T-helper 2 cell treated with Interferon-gamma antibody and Interleukin-4, amounts not matched to agents 100 ng/mL and 5 ng/mL, for 36 hours (primary cell): Measurements from ENCODE around the gene ARHGDIB. TPM values are rescaled to one million over a fixed set of nuclear protein-coding genes. Genes with fewer than 3 reads are reported as not detected.

Experiments
- intact Hi-C: fragments of 100-400 bp; cut with micrococcal nuclease; formaldehyde crosslinking; loops from one replicate; pipeline ENCODE4 v1.15.1; 2023
- total RNA-seq: library from RNA; stranded (reverse); gene quantifications from 2 replicates; pipeline ENCODE4 v1.2.3, GENCODE V29; 2022

The ARHGDIB gene
- total RNA-seq, 1 donor from 2014 or later, result 1,650 TPM

GRCh38 chr12:14984766-14985285, 23.4 kb upstream of the ARHGDIB start:
- intact Hi-C loops, result no loop called here

GRCh38 chr12:14984036-14984435, 22.6 kb upstream of the ARHGDIB start:
- intact Hi-C loops, result no loop called here

- intact Hi-C loops, result no loop called here
These were observed 21.6 kb upstream of the ARHGDIB start for GRCh38 chr12:14982991-14983390.

- intact Hi-C loops, result no loop called here
These were observed 21.2 kb upstream of the ARHGDIB start for GRCh38 chr12:14982562-14982961.

- intact Hi-C loops, result no loop called here
These were observed 19.6 kb upstream of the ARHGDIB start for GRCh38 chr12:14981049-14981448.

GRCh38 chr12:14979468-14979867, 18.1 kb upstream of the ARHGDIB start:
- intact Hi-C loops, result loop anchor here (2.0 kb wide), 1 partner anchor 17 kb away; no protein-coding TSS in a partner anchor

- intact Hi-C loops, result no loop called here
These were observed 15.3 kb upstream of the ARHGDIB start for GRCh38 chr12:14976658-14977057.

- intact Hi-C loops, result no loop called here
These were observed 14.1 kb upstream of the ARHGDIB start for GRCh38 chr12:14975457-14975856.

- intact Hi-C loops, result no loop called here
These were observed 13.2 kb upstream of the ARHGDIB start for GRCh38 chr12:14974633-14975032.

GRCh38 chr12:14972816-14973215, 11.4 kb upstream of the ARHGDIB start, which contains the start of gene PDE6H:
TSS of gene PDE6H (plus strand) at chr12:14973042. CDS start at chr12:14978013, 4,971 bp downstream.
- intact Hi-C loops, result no loop called here

GRCh38 chr12:14970473-14970872, 9.1 kb upstream of the ARHGDIB start:
- intact Hi-C loops, result no loop called here

- intact Hi-C loops, result no loop called here
These were observed 7.1 kb upstream of the ARHGDIB start for GRCh38 chr12:14968478-14968877.

GRCh38 chr12:14965221-14965620, 3.8 kb upstream of the ARHGDIB start:
- intact Hi-C loops, result no loop called here

GRCh38 chr12:14964406-14964805, 3.0 kb upstream of the ARHGDIB start:
- intact Hi-C loops, result no loop called here

- intact Hi-C loops, result loop anchor here (2.0 kb wide), 1 partner anchor 15 kb away; no protein-coding TSS in a partner anchor
These were observed 2.1 kb upstream of the ARHGDIB start for GRCh38 chr12:14963520-14963919.

GRCh38 chr12:14962797-14963196, 1.4 kb upstream of the ARHGDIB start:
- intact Hi-C loops, result loop anchor here (2.0 kb wide), 1 partner anchor 16 kb away; no protein-coding TSS in a partner anchor

GRCh38 chr12:14962153-14962539, 745 bp upstream of the ARHGDIB start:
- intact Hi-C loops, result loop anchor here (2.0 kb wide), 1 partner anchor 17 kb away; no protein-coding TSS in a partner anchor

GRCh38 chr12:14960548-14961465, 594 bp downstream of the ARHGDIB start:
- intact Hi-C loops, result loop anchor here (1.0 to 2.0 kb wide), 10 partner anchors 9 to 921 kb away; partner anchors contain the start of genes C12orf60, STRAP and WBP11

- intact Hi-C loops, result loop anchor here (2.0 to 10.0 kb wide), 3 partner anchors 565 to 703 kb away; no protein-coding TSS in a partner anchor
These were observed 1.4 kb downstream of the ARHGDIB start for GRCh38 chr12:14959916-14960496.

GRCh38 chr12:14959463-14959862, 1.9 kb downstream of the ARHGDIB start:
- intact Hi-C loops, result loop anchor here (10.0 kb wide), 1 partner anchor 565 kb away; no protein-coding TSS in a partner anchor

GRCh38 chr12:14959126-14959440, 2.3 kb downstream of the ARHGDIB start:
- intact Hi-C loops, result loop anchor here (10.0 kb wide), 1 partner anchor 564 kb away; no protein-coding TSS in a partner anchor
